ENCODE measurements around the gene ATP6V1E1. TPM values are rescaled to one million over a fixed set of nuclear protein-coding genes. Genes with fewer than 3 reads are reported as not detected.

Gene ATP6V1E1
- total and polyA plus RNA-seq, 10 of the 15 experiments (the other 5 are each of a cell fraction or from before 2014, with no cell fraction given) = 66.7 to 128 (median 87.9) TPM

- Histone ChIP-seq H3K4me3 (no peak overlapping the region), H3K9me3 (replicated peaks; ENCODE audit: control insufficient read depth, insufficient read depth, low read length) (no peaks in the 10 kb centered on the region), H3K36me3 (ENCODE audit: control insufficient read depth in 2 of 2, insufficient read depth in 2 of 2, low read length in 1 of 2) (no peaks in the 10 kb centered on the region), H3K4me1 (ENCODE audit: control insufficient read depth, insufficient read depth, low read length) (no peaks in the 10 kb centered on the region), H4K20me1 (ENCODE audit: control insufficient read depth, insufficient read depth) (no peaks in the 10 kb centered on the region), H2AFZ (ENCODE audit: control insufficient read depth, low read depth, low read length) (no peak overlapping the region), H3K79me2 (ENCODE audit: control insufficient read depth, insufficient read depth, low read length) (no peaks in the 10 kb centered on the region), H3K9ac (ENCODE audit: control insufficient read depth, insufficient read depth, low read length) (no peak overlapping the region), H3K27ac (ENCODE audit: control insufficient read depth, insufficient read depth) (no peak overlapping the region), H3K4me2 (ENCODE audit: control insufficient read depth, insufficient read depth) (no peak overlapping the region), H3K27me3 (replicated peaks in 1 of 2; ENCODE audit: control insufficient read depth in 2 of 2, insufficient read depth in 2 of 2, low read length in 1 of 2) (no peaks in the 10 kb centered on the region; a peak in 2 of 4 replicates)
- BruUV-seq (replicated peaks) = no TSS peak
- SMC1A ChIA-PET (ENCODE audit: uncharacterized antibody, unreplicated experiment) = no interaction called here
- in situ Hi-C loops (cut with MboI) = no loop called here
- RAD21 ChIA-PET (ENCODE audit: unreplicated experiment) = no interaction called here
- WGBS (ENCODE audit: insufficient coverage, insufficient replicate concordance, low lambda C conversion rate, missing lambda C conversion rate) = 18% methylated on average over 6 of the region's 6 CpGs
- CTCF ChIA-PET = no interaction called here
- no peak for TF ChIP-seq RB1 (IDR thresholded peaks at IDR 0.05; ENCODE audit: borderline replicate concordance)
- TF ChIP-seq ZBTB11 (CRISPR knock-in tag; IDR thresholded peaks at IDR 0.05) = no peak
- TF ChIP-seq HDAC6 (IDR thresholded peaks at IDR 0.05; ENCODE audit: unreplicated experiment) = no peak
- TF ChIP-seq EZH2 (IDR thresholded peaks at IDR 0.05; ENCODE audit: borderline replicate concordance, control insufficient read depth, low read depth, low read length) = no peak
- TF ChIP-seq BHLHE40 (IDR thresholded peaks at IDR 0.05; ENCODE audit: borderline replicate concordance in 1 of 2, low read depth in 2 of 2, low read length in 1 of 2) = no peak
- TF ChIP-seq RUNX3 (IDR thresholded peaks at IDR 0.05; ENCODE audit: low read length) = no peak
- TF ChIP-seq CHD1 (IDR thresholded peaks at IDR 0.05; ENCODE audit: low read depth, low read length) = no peak
- TF ChIP-seq TARDBP (IDR thresholded peaks at IDR 0.05; ENCODE audit: borderline replicate concordance) = no peak
- TF ChIP-seq MYC (IDR thresholded peaks at IDR 0.05; ENCODE audit: insufficient read depth, insufficient read length, insufficient replicate concordance, low read length, severe bottlenecking) = no peak
- TF ChIP-seq FOS (IDR thresholded peaks at IDR 0.05; ENCODE audit: borderline replicate concordance, extremely low read depth, insufficient read length) = no peak
- no peak for TF ChIP-seq NBN (IDR thresholded peaks at IDR 0.05)
- no peak for TF ChIP-seq HCFC1 (IDR thresholded peaks at IDR 0.05; ENCODE audit: low read length)
- intact Hi-C loops (cut with micrococcal nuclease; ENCODE audit: unreplicated experiment) = no loop called here
- ATAC-seq = peak; percentile 62
- POLR2A ChIA-PET = no interaction called here
- FAIRE-seq = no peak
- no peak for DNase-seq (ENCODE audit: low read depth, low spot score)
These were observed 52.1 kb downstream of the ATP6V1E1 start for GRCh38 chr22:17576470-17576869.

Data from GM12878 (cell line).